NCI-H1105 (cell line): ENCODE measurements around the gene TAF15.

ENCODE experiments used
- DNase-seq: peaks from one replicate; lab custom pipeline; 2025; lab: John Stamatoyannopoulos, UW

TAF15 gene

GRCh38 chr17:35808962-35809854, at the start of gene TAF15:
TSS of gene TAF15 (plus strand) at chr17:35809484. CDS start at chr17:35809570, 86 bp downstream.
- peak; percentile 93 for DNase-seq

- no peak for DNase-seq
Measured at GRCh38 chr17:35760587-35760986, 48.7 kb upstream of the TAF15 start, which contains the start of gene C17orf50. TSS of gene C17orf50 (plus strand) at chr17:35760887. CDS start at chr17:35760942, 55 bp downstream.

GRCh38 chr17:35761601-35762000, 47.7 kb upstream of the TAF15 start:
- no peak for DNase-seq

GRCh38 chr17:35763767-35764122, 45.5 kb upstream of the TAF15 start:
- no peak for DNase-seq

GRCh38 chr17:35764123-35764991, 44.9 kb upstream of the TAF15 start:
- DNase-seq, result peak; percentile 87

- no peak for DNase-seq
Measured at GRCh38 chr17:35765086-35765710, 44.1 kb upstream of the TAF15 start.

- no peak for DNase-seq
Measured at GRCh38 chr17:35765756-35766488, 43.4 kb upstream of the TAF15 start.

- no peak for DNase-seq
Measured at GRCh38 chr17:35766489-35766877, 42.8 kb upstream of the TAF15 start.

GRCh38 chr17:35766903-35767510, 42.3 kb upstream of the TAF15 start:
- no peak for DNase-seq

GRCh38 chr17:35768797-35769196, 40.5 kb upstream of the TAF15 start:
- DNase-seq, result no peak

- DNase-seq, result no peak
Measured at GRCh38 chr17:35769895-35770486, 39.3 kb upstream of the TAF15 start.

- DNase-seq, result no peak
Measured at GRCh38 chr17:35773129-35773528, 36.2 kb upstream of the TAF15 start.

- no peak for DNase-seq
Measured at GRCh38 chr17:35773679-35774425, 35.4 kb upstream of the TAF15 start.

GRCh38 chr17:35774499-35774898, 34.8 kb upstream of the TAF15 start:
- DNase-seq, result no peak

GRCh38 chr17:35775039-35775438, 34.2 kb upstream of the TAF15 start:
- DNase-seq, result no peak

GRCh38 chr17:35775583-35775982, 33.7 kb upstream of the TAF15 start:
- no peak for DNase-seq

GRCh38 chr17:35778641-35779196, 30.6 kb upstream of the TAF15 start:
- DNase-seq, result no peak

- DNase-seq, result no peak
Measured at GRCh38 chr17:35780950-35781349, 28.3 kb upstream of the TAF15 start.

- DNase-seq, result no peak
Measured at GRCh38 chr17:35784895-35785294, 24.4 kb upstream of the TAF15 start.

- DNase-seq, result no peak
Measured at GRCh38 chr17:35786941-35787432, 22.3 kb upstream of the TAF15 start.
